NCI-H69 (cell line): ENCODE results near the gene SYT8.

Experiments used
- DNase-seq: peaks from one replicate; lab custom pipeline; 2025; lab: John Stamatoyannopoulos, UW

SYT8 gene

DNA sequence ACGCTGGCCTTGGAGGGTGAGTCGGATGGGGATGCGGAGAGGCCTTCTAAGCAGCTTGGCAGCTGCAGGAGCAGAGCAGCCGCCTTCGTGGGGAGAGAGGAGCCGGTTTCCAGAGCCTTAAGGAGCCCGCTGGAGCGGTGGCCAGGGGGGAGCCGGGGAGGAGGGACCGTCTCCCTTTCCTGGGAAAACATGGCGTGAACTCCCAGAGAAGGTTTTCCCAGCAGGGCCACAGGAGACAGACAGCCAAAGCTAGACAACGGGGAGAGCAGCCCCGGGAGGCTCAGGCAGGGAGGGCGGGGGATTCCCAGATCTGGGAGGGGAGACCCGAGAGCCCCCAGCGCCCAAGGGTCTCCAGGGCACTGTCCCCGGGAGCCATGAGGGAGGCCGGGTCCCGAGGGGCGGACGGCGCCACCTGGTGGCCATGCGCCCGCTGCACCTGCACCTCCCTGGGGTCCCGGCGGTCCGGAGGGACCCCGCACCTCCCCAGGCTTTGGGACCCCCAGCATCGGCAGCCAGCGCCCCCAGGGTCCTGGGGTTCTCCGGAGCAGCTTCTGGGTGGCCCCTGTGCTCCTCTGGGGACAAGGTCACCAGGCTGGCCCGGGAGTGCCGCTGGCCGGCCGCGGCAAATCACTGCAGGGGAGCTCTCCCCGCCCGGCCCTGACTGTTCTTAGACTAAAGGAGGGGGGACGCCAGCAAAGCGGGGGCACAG, 2.4 kb upstream of the SYT8 start:
- peak; percentile 62 for DNase-seq

GRCh38 chr11:1832920-1833295, 1.9 kb upstream of the SYT8 start:
- DNase-seq, result no peak

DNA sequence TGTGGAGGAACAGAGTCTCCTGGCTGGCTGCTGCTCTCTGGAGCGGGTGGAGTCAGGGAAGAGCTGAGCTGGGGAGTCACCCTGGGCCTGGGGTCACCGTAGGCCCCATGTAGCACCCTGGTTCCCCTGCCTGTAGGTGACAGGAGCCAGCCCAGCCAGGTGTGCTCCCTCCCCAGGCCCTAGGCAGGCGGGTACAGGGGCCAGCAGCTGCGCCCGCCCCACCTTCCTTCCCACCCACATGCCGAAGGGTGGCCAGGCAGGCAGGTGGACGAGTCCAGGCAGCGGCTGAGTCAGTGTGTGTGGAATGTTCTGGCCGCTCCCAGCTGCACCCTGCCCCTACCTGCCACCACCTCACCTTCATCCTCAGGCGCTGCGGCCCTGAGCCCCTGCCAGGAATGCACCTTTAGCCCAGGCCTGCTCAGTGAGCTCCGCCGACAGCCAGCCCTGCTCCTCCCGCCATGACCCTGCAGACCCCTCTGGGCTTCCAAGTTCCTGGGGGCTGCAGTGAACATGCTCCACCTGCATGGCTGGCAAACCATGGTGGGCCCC, 654 bp upstream of the SYT8 start:
- peak; percentile 13 for DNase-seq

DNA sequence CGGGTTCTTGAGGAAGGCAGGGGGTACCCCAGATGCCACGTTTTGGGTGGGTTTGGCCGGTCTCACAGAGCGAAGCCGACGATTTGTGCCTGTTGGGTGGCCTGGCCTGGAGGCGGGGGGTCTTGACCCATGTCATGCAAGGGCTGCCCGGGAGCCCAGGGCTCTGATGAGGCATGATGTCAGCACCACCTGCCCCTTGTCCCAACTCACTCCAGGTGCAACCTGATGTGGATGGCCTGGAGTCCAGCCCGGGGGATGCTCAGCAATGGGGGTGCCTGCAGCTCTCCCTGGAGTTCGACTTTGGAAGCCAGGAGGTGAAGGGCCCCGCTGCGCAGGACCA, 851 bp downstream of the SYT8 start:
- no peak for DNase-seq

DNA sequence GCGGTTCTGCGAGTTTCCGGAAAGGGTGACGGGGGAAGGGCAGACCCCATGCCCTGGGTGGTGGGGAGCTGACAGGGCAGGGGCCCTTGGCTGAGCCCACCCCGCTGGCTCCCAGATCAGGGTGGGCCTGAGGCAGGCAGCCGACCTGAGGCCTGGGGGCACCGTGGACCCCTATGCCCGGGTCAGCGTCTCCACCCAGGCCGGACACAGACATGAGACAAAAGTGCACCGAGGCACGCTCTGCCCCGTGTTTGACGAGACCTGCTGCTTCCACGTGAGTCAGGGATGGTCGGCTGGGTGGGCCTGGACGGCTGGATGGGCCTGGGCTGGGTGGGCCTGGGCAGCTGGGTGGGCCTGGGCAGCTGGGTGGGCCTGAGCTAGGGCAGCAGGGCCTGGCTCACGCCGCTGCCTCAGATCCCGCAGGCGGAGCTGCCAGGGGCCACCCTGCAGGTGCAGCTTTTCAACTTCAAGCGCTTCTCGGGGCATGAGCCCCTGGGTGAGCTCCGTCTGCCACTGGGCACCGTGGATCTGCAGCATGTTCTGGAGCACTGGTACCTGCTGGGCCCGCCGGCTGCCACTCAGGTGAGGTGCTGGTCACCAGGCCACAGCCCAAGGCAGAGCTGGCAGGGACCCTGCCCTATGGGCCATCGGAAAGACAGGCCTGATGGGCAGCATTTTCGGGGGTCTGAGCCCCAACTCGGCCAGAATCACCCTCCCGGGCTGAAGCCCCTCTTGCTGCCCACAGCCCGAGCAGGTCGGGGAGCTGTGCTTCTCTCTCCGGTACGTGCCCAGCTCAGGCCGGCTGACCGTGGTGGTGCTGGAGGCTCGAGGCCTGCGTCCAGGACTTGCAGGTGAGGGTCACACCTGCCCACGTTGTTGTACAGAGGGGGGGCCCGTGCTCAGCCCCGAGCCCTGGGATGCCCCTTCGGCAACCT, 1.5 kb downstream of the SYT8 start:
- DNase-seq, result no peak

DNA sequence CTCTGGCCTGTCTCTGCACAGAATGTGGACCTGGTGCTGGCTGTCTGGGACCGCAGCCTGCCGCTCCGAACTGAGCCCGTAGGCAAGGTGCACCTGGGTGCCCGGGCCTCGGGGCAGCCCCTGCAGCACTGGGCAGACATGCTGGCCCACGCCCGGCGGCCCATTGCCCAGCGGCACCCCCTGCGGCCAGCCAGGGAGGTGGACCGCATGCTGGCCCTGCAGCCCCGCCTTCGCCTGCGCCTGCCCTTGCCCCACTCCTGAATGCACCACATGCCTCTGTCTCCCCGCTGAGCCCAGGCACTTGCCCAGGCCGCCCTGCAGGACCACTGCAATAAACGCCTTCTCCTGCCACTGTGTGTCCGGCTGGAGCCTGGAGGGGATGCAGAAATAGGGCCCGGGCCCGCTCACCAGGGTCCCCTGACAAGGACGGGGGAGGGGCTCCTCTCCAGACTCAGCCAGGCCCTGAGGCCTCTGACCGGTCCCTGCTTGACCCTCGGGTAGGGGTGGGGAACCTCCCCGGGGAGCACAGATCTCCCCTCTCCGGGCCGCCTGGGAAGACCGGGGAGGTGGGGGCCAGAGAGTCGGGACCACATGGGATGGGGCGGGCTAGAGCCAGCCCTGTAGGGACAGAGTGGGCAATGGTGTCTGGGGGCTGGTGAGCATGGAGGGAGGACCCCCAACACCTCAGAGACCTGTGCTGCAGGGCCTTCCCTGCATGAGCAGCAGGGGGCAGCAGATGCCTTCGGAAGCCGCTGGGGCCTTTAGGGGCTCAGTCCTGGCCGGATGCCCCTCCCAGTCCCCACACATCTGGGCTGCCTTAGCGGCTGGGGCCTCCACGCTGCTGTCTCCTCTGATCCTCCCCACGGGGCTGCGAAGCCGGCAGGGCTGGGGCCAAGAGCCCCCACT, 2.6 kb downstream of the SYT8 start:
- DNase-seq, result peak; percentile 67

GRCh38 chr11:1838077-1838425, 3.3 kb downstream of the SYT8 start:
- no peak for DNase-seq

- DNase-seq, result no peak
Observed at GRCh38 chr11:1838426-1839144, 3.8 kb downstream of the SYT8 start, which contains the start of gene TNNI2. TNNI2 (plus strand) TSS chr11:1838981; CDS start chr11:1839697, 716 bp downstream.

DNA sequence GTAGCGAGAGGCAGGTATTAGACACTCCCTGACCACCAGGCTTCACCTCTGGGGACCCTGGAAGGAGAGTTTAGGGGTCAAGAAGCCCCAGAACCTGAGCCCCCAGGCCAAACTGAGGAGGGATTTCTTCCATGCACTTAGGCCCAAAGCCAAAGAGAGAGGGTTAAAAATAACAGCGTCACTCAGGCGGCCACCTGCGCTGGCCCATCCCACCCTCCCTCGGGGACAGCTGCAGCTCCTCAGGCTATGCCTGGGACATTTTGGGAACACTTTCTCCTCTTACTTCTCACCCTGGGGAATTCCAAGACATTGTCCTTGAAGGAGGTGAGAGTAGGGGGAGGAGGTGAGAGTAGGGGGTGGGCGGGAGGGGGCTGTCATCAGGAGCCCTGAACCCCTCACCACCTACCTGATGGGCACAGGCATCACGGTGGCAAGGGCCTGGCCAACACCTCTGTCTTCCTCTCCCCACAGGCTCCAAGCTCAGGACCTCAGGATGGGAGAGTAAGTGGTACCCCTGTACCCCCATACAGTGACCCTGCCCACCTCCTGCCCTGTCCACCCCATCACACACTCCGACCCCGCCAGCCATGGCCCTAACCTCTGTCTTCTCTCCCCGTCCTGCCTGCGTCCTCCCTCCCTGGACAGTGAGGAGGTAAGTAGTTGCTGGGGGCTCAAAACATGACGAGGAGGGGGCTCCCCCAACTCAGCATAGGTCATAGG, 4.6 kb downstream of the SYT8 start:
- DNase-seq, result no peak

- no peak for DNase-seq
Observed at GRCh38 chr11:1839924-1840779, 5.4 kb downstream of the SYT8 start.

GRCh38 chr11:1840780-1841480, 6.1 kb downstream of the SYT8 start:
- no peak for DNase-seq

- DNase-seq, result no peak
Observed at GRCh38 chr11:1841511-1842148, 6.8 kb downstream of the SYT8 start.

- DNase-seq, result no peak
Observed at GRCh38 chr11:1842149-1843097, 7.6 kb downstream of the SYT8 start.

DNA sequence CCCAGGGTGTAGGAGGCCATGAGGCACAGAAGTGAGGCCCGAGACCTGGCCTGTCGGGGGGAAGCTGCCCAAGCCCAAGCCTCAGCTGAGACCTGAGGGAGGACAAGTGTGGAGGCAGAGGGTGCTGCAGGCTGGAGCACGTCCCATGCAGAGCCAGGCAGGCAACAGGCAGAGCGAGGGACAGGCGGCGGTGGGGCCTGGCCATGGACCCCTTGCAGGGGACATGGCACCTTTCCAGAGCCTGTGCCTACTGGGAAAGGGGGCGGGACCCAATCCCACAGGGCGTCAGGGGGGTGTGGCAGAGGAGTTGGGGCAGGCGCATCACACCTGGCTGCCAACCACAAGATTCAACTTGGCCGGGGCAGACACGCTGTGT, 8.3 kb downstream of the SYT8 start:
- no peak for DNase-seq

GRCh38 chr11:1843796-1844195, 9.0 kb downstream of the SYT8 start:
- DNase-seq, result no peak

DNA sequence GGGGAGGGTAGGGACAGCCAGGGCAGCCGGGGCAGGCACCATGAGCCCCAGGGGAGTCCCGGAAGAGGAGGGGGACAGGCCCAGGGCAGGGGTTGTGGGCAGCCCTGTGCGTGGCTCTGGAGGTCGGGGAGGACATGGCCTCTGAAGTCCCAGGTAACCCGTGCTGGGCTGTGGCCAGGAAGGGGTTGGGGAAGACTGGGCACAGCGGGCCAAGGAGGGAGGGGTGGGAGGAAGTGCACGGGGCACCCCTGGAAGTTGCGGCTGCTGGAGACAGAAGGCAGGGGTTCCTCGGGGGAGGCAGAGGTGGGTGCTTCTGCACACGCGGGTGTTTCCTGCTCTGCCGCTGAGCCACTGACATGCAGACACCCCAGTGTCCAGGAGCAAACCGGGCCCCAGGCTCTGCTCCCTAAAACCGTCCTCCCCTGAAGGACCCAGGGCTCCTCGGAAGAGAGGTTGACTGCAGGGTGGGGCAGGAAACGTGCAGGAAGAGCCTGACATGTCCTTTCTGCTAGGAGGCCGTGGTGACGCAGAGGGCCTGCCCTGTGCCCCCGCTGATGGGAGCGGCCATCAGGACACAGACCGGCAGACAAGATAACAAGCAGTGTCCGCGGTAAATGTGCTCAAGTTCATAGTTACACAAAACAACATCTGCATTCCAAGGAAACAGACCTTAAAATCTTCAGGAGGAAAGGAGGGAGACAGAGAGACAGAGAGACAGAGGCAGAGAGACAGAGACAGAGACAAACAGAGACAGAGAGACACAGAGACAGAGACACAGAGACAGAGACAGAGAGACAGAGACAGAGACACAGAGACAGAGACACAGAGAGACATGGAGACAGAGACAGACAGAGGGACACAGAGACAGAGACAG, 9.7 kb downstream of the SYT8 start:
- no peak for DNase-seq

GRCh38 chr11:1845095-1845429, 10.3 kb downstream of the SYT8 start:
- no peak for DNase-seq
